Mesenchymal stem cell (in vitro differentiated cells and primary cell): ENCODE results near the gene INS.
A peak's percentile ranks its signal among the peaks of the same experiment; 100 is the strongest.

Experiments
- DNase-seq: peaks from one replicate; pipeline ENCODE4 v3.0.0-alpha.2; 2013
- H2AFZ ChIP-seq: one replicate; pipeline ENCODE4 v1.6.1; 2013; ENCODE audit warnings: low read depth, mild to moderate bottlenecking, control low read depth, inconsistent platforms, low read length, moderate library complexity
- H2AK5ac ChIP-seq: 2 replicates; pipeline ENCODE4 v1.6.1; 2013; ENCODE audit warnings: low read length, moderate library complexity, mild to moderate bottlenecking, inconsistent platforms; ENCODE audit not compliant: severe bottlenecking
- H2BK120ac ChIP-seq: one replicate; pipeline ENCODE4 v1.6.1; 2013; ENCODE audit warnings: low read depth, mild to moderate bottlenecking, inconsistent platforms, low read length, moderate library complexity
- H2BK12ac ChIP-seq, 2 experiments: one replicate each; pipeline ENCODE4 v1.6.1; 2013; ENCODE audit warnings: inconsistent platforms in 2 of 2, low read length in 2 of 2, mild to moderate bottlenecking in 2 of 2, moderate library complexity in 2 of 2, control low read depth in 1 of 2
- H2BK15ac ChIP-seq: one replicate; pipeline ENCODE4 v1.6.1; 2013; ENCODE audit warnings: mild to moderate bottlenecking, low read depth, inconsistent platforms; ENCODE audit not compliant: poor library complexity, severe bottlenecking
- H2BK5ac ChIP-seq: 2 replicates; pipeline ENCODE4 v1.6.1; 2013; ENCODE audit warnings: low read depth, mild to moderate bottlenecking, low read length, control low read depth, inconsistent platforms; ENCODE audit not compliant: poor library complexity, severe bottlenecking
- H3K14ac ChIP-seq, 2 experiments: one replicate each; pipeline ENCODE4 v1.6.1; 2013; ENCODE audit warnings: inconsistent platforms in 2 of 2, low read length in 2 of 2, control low read depth in 1 of 2, mild to moderate bottlenecking in 1 of 2, moderate library complexity in 1 of 2
- H3K18ac ChIP-seq, 2 experiments: one replicate each; pipeline ENCODE4 v1.6.1; 2013; ENCODE audit warnings: inconsistent platforms in 2 of 2, low read length in 2 of 2, control low read depth in 1 of 2, low read depth in 1 of 2, mild to moderate bottlenecking in 1 of 2
- H3K23ac ChIP-seq, 2 experiments: one replicate each; pipeline ENCODE4 v1.6.1; 2013; ENCODE audit warnings: inconsistent platforms in 2 of 2, low read length in 2 of 2, mild to moderate bottlenecking in 2 of 2, moderate library complexity in 2 of 2, control low read depth in 1 of 2
- H3K27ac ChIP-seq: 2 replicates; pipeline ENCODE4 v1.5.1; 2013; ENCODE audit warnings: mild to moderate bottlenecking, moderate library complexity, low read length, control low read depth, inconsistent platforms; ENCODE audit not compliant: poor library complexity, severe bottlenecking
- H3K27me3 ChIP-seq, 2 experiments: 2 replicates each; pipeline versions ENCODE4 v1.6.1 to v1.7.0; 2013; ENCODE audit warnings: low read length in 2 of 2, mild to moderate bottlenecking in 2 of 2, moderate library complexity in 2 of 2, control low read depth in 1 of 2, inconsistent platforms in 1 of 2; ENCODE audit not compliant: control insufficient read depth in 1 of 2, insufficient read depth in 1 of 2
- H3K36me3 ChIP-seq, 2 experiments: 2 replicates each; pipeline versions ENCODE4 v1.6.1 to v1.7.0; 2013; ENCODE audit warnings: low read length in 2 of 2, control low read depth in 1 of 2, inconsistent platforms in 1 of 2, low read depth in 1 of 2, mild to moderate bottlenecking in 1 of 2; ENCODE audit not compliant: insufficient read depth in 2 of 2, control insufficient read depth in 1 of 2
- H3K4ac ChIP-seq, 2 experiments: one replicate each; pipeline ENCODE4 v1.6.1; 2013; ENCODE audit warnings: inconsistent platforms in 2 of 2, low read length in 2 of 2, mild to moderate bottlenecking in 2 of 2, moderate library complexity in 2 of 2, control low read depth in 1 of 2, low read depth in 1 of 2
- H3K4me1 ChIP-seq: 2 replicates; pipeline ENCODE4 v1.6.1; 2013; ENCODE audit warnings: low read depth, low read length, control low read depth; ENCODE audit not compliant: control insufficient read depth, insufficient read depth
- H3K4me2 ChIP-seq: 2 replicates; pipeline ENCODE4 v1.6.1; 2013; ENCODE audit warnings: low read length, mild to moderate bottlenecking, inconsistent platforms; ENCODE audit not compliant: poor library complexity, severe bottlenecking
- H3K4me3 ChIP-seq, 2 experiments: 2 replicates each; pipeline versions ENCODE4 v1.5.1 to v1.7.0; 2013; ENCODE audit warnings: low read length in 2 of 2, mild to moderate bottlenecking in 2 of 2, control low read depth in 1 of 2, low read depth in 1 of 2; ENCODE audit not compliant: insufficient read depth in 1 of 2
- H3K79me1 ChIP-seq: replicated peaks from 2 replicates; pipeline ENCODE4 v1.6.1; 2013; ENCODE audit warnings: mild to moderate bottlenecking, control low read depth, low read length, inconsistent platforms; ENCODE audit not compliant: poor library complexity, severe bottlenecking
- H3K9ac ChIP-seq: 2 replicates; pipeline ENCODE4 v1.7.0; 2013; ENCODE audit warnings: mild to moderate bottlenecking, low read length, moderate library complexity
- H3K9me3 ChIP-seq: 2 replicates; pipeline ENCODE4 v1.7.0; 2013; ENCODE audit warnings: mild to moderate bottlenecking, low read length; ENCODE audit not compliant: control insufficient read depth
- H4K8ac ChIP-seq: one replicate; pipeline ENCODE4 v1.6.1; 2013; ENCODE audit warnings: inconsistent platforms, mild to moderate bottlenecking, low read length, moderate library complexity
- H4K91ac ChIP-seq: one replicate; pipeline ENCODE4 v1.6.1; 2013; ENCODE audit warnings: mild to moderate bottlenecking, low read length, inconsistent platforms
- WGBS: methylation state at CpG from one replicate; pipeline ENCODE4 v1.1.7; 2013; ENCODE audit warnings: mixed read lengths; 5-methylcytosine and 5-hydroxymethylcytosine counted together

Gene INS

GRCh38 chr11:2196970-2197770 is 36.2 kb upstream of the INS start:
- no peaks in the 10 kb centered on the region for H3K9me3 ChIP-seq
- H2BK12ac ChIP-seq, result no peak overlapping the region
- H2AFZ ChIP-seq, result no peak overlapping the region
- no peak overlapping the region for H2BK120ac ChIP-seq
- H3K27ac ChIP-seq, result no peak overlapping the region
- no peak overlapping the region for H4K91ac ChIP-seq
- WGBS, result 42% methylated on average over 23 of the region's 23 CpGs
- peaks cover 31 to 58% of the 10 kb centered on the region in 2 experiments for H3K27me3 ChIP-seq
- H3K4me1 ChIP-seq, result peaks cover 10% of the 10 kb centered on the region
- H3K4me2 ChIP-seq, result no peak overlapping the region
- H3K23ac ChIP-seq, result no peak overlapping the region
- H4K8ac ChIP-seq, result no peak overlapping the region
- no peak overlapping the region for H3K18ac ChIP-seq
- peak; percentile 59 for DNase-seq
- H3K9ac ChIP-seq, result no peak overlapping the region
- no peaks in the 10 kb centered on the region for H3K79me1 ChIP-seq
- peak overlapping the region; percentile 18 for H2BK15ac ChIP-seq
- H2BK5ac ChIP-seq, result no peak overlapping the region
- H3K14ac ChIP-seq, result no peak overlapping the region
- H2AK5ac ChIP-seq, result no peak overlapping the region
- H3K36me3 ChIP-seq, result peaks cover 0 to 3% of the 10 kb centered on the region in 2 experiments
- H3K4me3 ChIP-seq, result no peak overlapping the region
- H3K4ac ChIP-seq, result no peak overlapping the region

- Histone ChIP-seq H3K9ac (no peak overlapping the region), H3K4me3 (no peak overlapping the region)
Measured at GRCh38 chr11:2195756-2196088, 34.7 kb upstream of the INS start.

GRCh38 chr11:2194877-2195755 is 34.1 kb upstream of the INS start:
- no peaks in the 10 kb centered on the region for H3K9me3 ChIP-seq
- H3K9ac ChIP-seq, result no peak overlapping the region
- H2BK5ac ChIP-seq, result no peak overlapping the region
- peaks cover 10% of the 10 kb centered on the region for H3K4me1 ChIP-seq
- H2AK5ac ChIP-seq, result no peak overlapping the region
- peak overlapping the region in 1 of 2 experiments; percentile 14 for H3K4me3 ChIP-seq
- 44% methylated on average over 24 of the region's 24 CpGs for WGBS
- no peak overlapping the region for H2BK120ac ChIP-seq
- no peak overlapping the region for H3K18ac ChIP-seq
- H2BK15ac ChIP-seq, result no peak overlapping the region
- no peak overlapping the region for H3K14ac ChIP-seq
- no peak overlapping the region for H3K23ac ChIP-seq
- peaks cover 0 to 3% of the 10 kb centered on the region in 2 experiments for H3K36me3 ChIP-seq
- H3K27ac ChIP-seq, result no peak overlapping the region
- H4K91ac ChIP-seq, result peak overlapping the region; percentile 25
- DNase-seq, result peak; percentile 29
- no peaks in the 10 kb centered on the region for H3K79me1 ChIP-seq
- H3K27me3 ChIP-seq, result peaks cover 21 to 67% of the 10 kb centered on the region in 2 experiments
- H3K4me2 ChIP-seq, result no peak overlapping the region
- H4K8ac ChIP-seq, result no peak overlapping the region
- no peak overlapping the region for H2AFZ ChIP-seq
- no peak overlapping the region for H2BK12ac ChIP-seq
- no peak overlapping the region for H3K4ac ChIP-seq

More at GRCh38 chr11:2195756-2196088, 34.7 kb upstream of the INS start:
- no peaks in the 10 kb centered on the region for H3K9me3 ChIP-seq
- no peak overlapping the region for H2BK12ac ChIP-seq
- no peak overlapping the region for H3K14ac ChIP-seq
- no peak overlapping the region for H3K4me2 ChIP-seq
- no peak overlapping the region for H2BK15ac ChIP-seq
- H3K27ac ChIP-seq, result no peak overlapping the region
- no peak overlapping the region for H2BK120ac ChIP-seq
- no peak overlapping the region for H2BK5ac ChIP-seq
- DNase-seq, result no peak
- peaks cover 26 to 61% of the 10 kb centered on the region in 2 experiments for H3K27me3 ChIP-seq
- H3K79me1 ChIP-seq, result no peaks in the 10 kb centered on the region
- no peak overlapping the region for H3K4ac ChIP-seq
- 78% methylated on average over 7 of the region's 7 CpGs for WGBS
- H4K91ac ChIP-seq, result peak overlapping the region; percentile 64
- H2AK5ac ChIP-seq, result no peak overlapping the region
- H3K18ac ChIP-seq, result no peak overlapping the region
- peaks cover 10% of the 10 kb centered on the region for H3K4me1 ChIP-seq
- H4K8ac ChIP-seq, result no peak overlapping the region
- H3K23ac ChIP-seq, result no peak overlapping the region
- no peak overlapping the region for H2AFZ ChIP-seq
- peaks cover 0 to 3% of the 10 kb centered on the region in 2 experiments for H3K36me3 ChIP-seq
